H1 (cell line): ENCODE measurements around the gene NUDT1. TPM values are rescaled to one million over a fixed set of nuclear protein-coding genes. Genes with fewer than 3 reads are reported as not detected.

Experiments used
- BRCA1 ChIP-seq: IDR thresholded peaks from 2 replicates; pipeline ENCODE4 v1.6.1; 2012; ENCODE audit warnings: low read depth, low read length, improper control_type of control experiment
- CHD2 ChIP-seq: IDR thresholded peaks from 2 replicates; pipeline ENCODE4 v1.6.1; 2012; ENCODE audit warnings: low read length, improper control_type of control experiment
- HDAC2 ChIP-seq, 2 experiments: fragments of 300-600 bp in 1 of 2; sonication (generic) in 1 of 2; IDR thresholded peaks; 2 replicates each; pipeline ENCODE4 v1.6.1; 2011 to 2012; ENCODE audit warnings: low read depth in 2 of 2, low read length in 2 of 2, mild to moderate bottlenecking in 2 of 2, moderate library complexity in 2 of 2, borderline replicate concordance in 1 of 2, inconsistent platforms in 1 of 2
- KDM4A ChIP-seq: IDR thresholded peaks from one replicate; pipeline ENCODE4 v1.7.1; 2012; ENCODE audit warnings: low read depth, mild to moderate bottlenecking, moderate library complexity, low read length, inconsistent platforms; ENCODE audit not compliant: severe bottlenecking
- POLR2A ChIP-seq, 2 experiments: IDR thresholded peaks; 1 replicate in 1 of 2; 2 replicates in 1 of 2; pipeline ENCODE4 v1.6.1; 2011; ENCODE audit warnings: low read depth in 2 of 2, low read length in 2 of 2, mild to moderate bottlenecking in 2 of 2; ENCODE audit errors: control extremely low read depth in 1 of 2
- TAF7 ChIP-seq: optimal IDR thresholded peaks from 2 replicates; pipeline ENCODE3; 2011; ENCODE audit warnings: low read depth, mild to moderate bottlenecking, inconsistent platforms, low read length, moderate library complexity, borderline replicate concordance
- ZNF274 ChIP-seq: IDR thresholded peaks from 2 replicates; pipeline ENCODE4 v1.7.0; 2012; ENCODE audit warnings: low read length, borderline replicate concordance; ENCODE audit errors: extremely low read depth
- polyA plus RNA-seq, 7 experiments: library from polyadenylated mRNA; depleted of rRNA in 3 of 7; stranded (reverse) in 5 of 7; unstranded in 2 of 7; fragments of >200 nt in 5 of 7; fragments of 200-250 nt in 2 of 7; gene quantifications; 1 replicate in 5 of 7; 2 replicates in 1 of 7; 4 replicates in 1 of 7; pipeline versions ENCODE4 v1.2.1 to v1.2.3, GENCODE V29; 2011 to 2013; ENCODE audit warnings: missing spikeins in 2 of 7, mixed read lengths in 2 of 7
- total RNA-seq: library from RNA; stranded (reverse); fragmentation: NEBNext Ultra II Directional; extraction: Animal tissue kit (Norgen Biotek cat#: 25700); gene quantifications from 2 replicates; pipeline ENCODE4 v1.2.1, GENCODE V29; 2021

Gene NUDT1
- total and polyA plus RNA-seq, 2 of the 8 experiments (the other 6 are each of a cell fraction or from before 2014, with no cell fraction given): 76.1 to 89.5 TPM

DNA sequence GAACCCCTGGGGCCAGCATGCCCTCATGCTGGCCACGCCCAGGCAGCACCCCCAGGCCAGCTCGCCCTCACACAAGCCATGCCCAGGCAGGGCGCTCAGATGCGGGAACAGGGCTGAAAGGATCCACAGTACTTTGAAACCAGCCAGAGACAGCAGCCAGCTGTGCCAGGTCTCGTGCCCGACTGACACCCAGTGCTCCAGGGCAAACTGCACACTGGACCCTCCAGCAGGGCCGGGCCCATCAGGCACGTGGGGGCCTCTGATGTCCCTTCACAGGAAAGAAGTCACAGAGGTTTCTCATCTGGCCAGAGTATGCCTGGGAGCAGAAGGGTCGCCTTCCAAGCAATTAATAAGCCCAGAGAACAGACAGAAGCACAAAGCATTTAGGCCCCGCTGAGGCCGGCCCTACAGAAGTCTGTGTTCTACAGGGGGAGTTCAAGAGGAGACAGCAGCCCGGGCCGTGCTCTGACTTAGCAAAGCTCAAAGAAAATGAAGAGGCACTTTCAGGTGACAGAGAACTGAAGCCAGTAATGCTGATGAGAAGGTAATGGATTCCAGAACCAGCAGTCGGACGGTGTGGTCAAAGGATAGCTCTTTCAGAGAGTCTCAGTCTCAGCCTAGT is 30.7 kb upstream of the NUDT1 start (continued):
- TF ChIP-seq HDAC2 (IDR thresholded peaks at IDR 0.05; ENCODE audit: borderline replicate concordance in 1 of 2, low read depth in 2 of 2, low read length in 2 of 2): no peak
- no peak for TF ChIP-seq TAF7
- no peak for TF ChIP-seq BRCA1
- no peak for TF ChIP-seq CHD2
- no peak for TF ChIP-seq KDM4A
- TF ChIP-seq ZNF274: no peak
- TF ChIP-seq POLR2A (IDR thresholded peaks at IDR 0.05; ENCODE audit: control extremely low read depth in 1 of 2, low read depth in 2 of 2, low read length in 2 of 2): no peak
